ENCODE results near the gene MTMR2. TPM values are rescaled to one million over a fixed set of nuclear protein-coding genes. Genes with fewer than 3 reads are reported as not detected.

The MTMR2 gene
- total and polyA plus RNA-seq, 2 donors (not counting 3 experiments of a cell fraction or from before 2014, with no cell fraction given) = 19.5 to 49.5 TPM

GRCh38 chr11:95886462-95886861 lies 37.4 kb downstream of the MTMR2 start:
- Histone ChIP-seq H3K27me3 (ENCODE audit: control insufficient read depth in 2 of 2, insufficient read depth in 2 of 2, low read length in 2 of 2) (no peaks in the 10 kb centered on the region), H2AFZ (ENCODE audit: low read depth, low read length) (no peak overlapping the region), H3K9me3 (replicated peaks; ENCODE audit: control insufficient read depth, insufficient read depth, low read length) (no peaks in the 10 kb centered on the region), H3K9ac (replicated peaks; ENCODE audit: extremely low read depth, insufficient read depth, low read length) (no peak overlapping the region), H3K4me1 (ENCODE audit: control insufficient read depth, extremely low read depth, insufficient read depth, low read length) (peaks cover 8% of the 10 kb centered on the region), H3K27ac (ENCODE audit: insufficient read depth, low read depth, low read length) (no peak overlapping the region), H3K9me1 (replicated peaks; ENCODE audit: control insufficient read depth, extremely low read depth, insufficient read depth, low read length) (no peaks in the 10 kb centered on the region), H3K4me3 (replicated peaks in 1 of 3; ENCODE audit: insufficient read depth in 1 of 3, low read depth in 1 of 3, low read length in 3 of 3) (no peak overlapping the region), H3K36me3 (ENCODE audit: control insufficient read depth in 2 of 2, extremely low read depth in 1 of 2, insufficient read depth in 2 of 2, low read length in 2 of 2) (no peaks in the 10 kb centered on the region), H4K20me1 (replicated peaks; ENCODE audit: control insufficient read depth, extremely low read depth, insufficient read depth, low read length) (peaks cover 3% of the 10 kb centered on the region), H3K4me2 (ENCODE audit: insufficient read depth, low read length) (no peak overlapping the region), H3K79me2 (ENCODE audit: control insufficient read depth, insufficient read depth, low read length) (peaks cover 14% of the 10 kb centered on the region)
- intact Hi-C loops (cut with micrococcal nuclease) = no loop called here
- no TSS peak for BruUV-seq (replicated peaks)
- DNase-seq (ENCODE audit: low read depth, low spot score) (no peak), FAIRE-seq (no peak)
- ChIA-PET POLR2A (no interaction called here), CTCF (no interaction called here)
- dilution Hi-C loops (cut with MboI; ENCODE audit: extremely low pct_ligation_motif_present, low sequenced_read_pairs) = no loop called here
- TF ChIP-seq FOS (IDR thresholded peaks at IDR 0.05; ENCODE audit: borderline replicate concordance, insufficient read depth, low read length) (no peak), POLR2A (IDR thresholded peaks at IDR 0.05; ENCODE audit: low read depth, low read length) (no peak), CTCF (IDR thresholded peaks at IDR 0.05; ENCODE audit: extremely low read depth in 1 of 2, insufficient read depth in 1 of 2, low read depth in 1 of 2, low read length in 2 of 2) (no peak), POLR2AphosphoS5 (IDR thresholded peaks at IDR 0.05; ENCODE audit: insufficient read depth, low read depth, low read length) (no peak), EZH2 (IDR thresholded peaks at IDR 0.05; ENCODE audit: borderline replicate concordance, low read depth, low read length, severe bottlenecking) (no peak), GATA2 (IDR thresholded peaks at IDR 0.05; ENCODE audit: insufficient read depth, insufficient read length, low read depth, low read length) (no peak), MYC (IDR thresholded peaks at IDR 0.05; ENCODE audit: low read depth, low read length) (no peak), JUN (IDR thresholded peaks at IDR 0.05; ENCODE audit: borderline replicate concordance, insufficient read depth, insufficient read length, low read depth) (no peak), MAX (IDR thresholded peaks at IDR 0.05; ENCODE audit: insufficient read depth, insufficient read length) (no peak)

All from endothelial cell of umbilical vein (primary cell).